H4 (cell line): ENCODE data around the gene UTS2R. TPM values are rescaled to one million over a fixed set of nuclear protein-coding genes. Genes with fewer than 3 reads are reported as not detected.

Experiments
- DNase-seq: peaks from one replicate; pipeline ENCODE4 v3.0.0-alpha.2; 2015; ENCODE audit warnings: low spot score
- total RNA-seq: library from RNA; depleted of rRNA; stranded (reverse); fragments of >200 nt; shearing (Covaris generic); gene quantifications from 2 replicates; pipeline ENCODE4 v1.2.3, GENCODE V29; 2014

UTS2R gene
- total RNA-seq, 1 experiment from 2014 or later = not detected

GRCh38 chr17:82389379-82389778 lies 17.8 kb downstream of the UTS2R start:
- no peak for DNase-seq

- no peak for DNase-seq
These were observed 18.7 kb downstream of the UTS2R start for GRCh38 chr17:82390015-82390859.

- no peak for DNase-seq
These were observed 19.4 kb downstream of the UTS2R start for GRCh38 chr17:82390860-82391435.

- no peak for DNase-seq
These were observed 20.0 kb downstream of the UTS2R start for GRCh38 chr17:82391496-82392066.

GRCh38 chr17:82392209-82392920 lies 20.8 kb downstream of the UTS2R start:
- no peak for DNase-seq

GRCh38 chr17:82392941-82393340 lies 21.4 kb downstream of the UTS2R start:
- DNase-seq = no peak

- DNase-seq = no peak
These were observed 22.7 kb downstream of the UTS2R start for GRCh38 chr17:82394278-82394677.

GRCh38 chr17:82396601-82397435 lies 25.3 kb downstream of the UTS2R start:
- no peak for DNase-seq

GRCh38 chr17:82397449-82398335 lies 26.1 kb downstream of the UTS2R start:
- no peak for DNase-seq

GRCh38 chr17:82399041-82399441 lies 27.5 kb downstream of the UTS2R start:
- DNase-seq = peak; percentile 42

- no peak for DNase-seq
These were observed 28.1 kb downstream of the UTS2R start for GRCh38 chr17:82399601-82400101.

GRCh38 chr17:82400206-82400605 lies 28.6 kb downstream of the UTS2R start:
- no peak for DNase-seq

- no peak for DNase-seq
These were observed 29.3 kb downstream of the UTS2R start for GRCh38 chr17:82400830-82401229.

GRCh38 chr17:82402865-82403264 lies 31.3 kb downstream of the UTS2R start:
- no peak for DNase-seq

GRCh38 chr17:82403662-82404660 lies 32.4 kb downstream of the UTS2R start:
- DNase-seq = no peak

- no peak for DNase-seq
These were observed 33.5 kb downstream of the UTS2R start for GRCh38 chr17:82405051-82405450.

GRCh38 chr17:82406131-82406671 lies 34.6 kb downstream of the UTS2R start:
- no peak for DNase-seq

GRCh38 chr17:82407255-82407654 lies 35.7 kb downstream of the UTS2R start:
- peak; percentile 96 for DNase-seq
